Stimulated activated CD4-positive, alpha-beta T cell treated with anti-CD3 and anti-CD28 coated beads, Interleukin-15, amount 100 ng/mL, for 48 hours (primary cell): Measurements from ENCODE around the gene CSMD2.

Source experiments
- DNase-seq, 2 donors: peaks; one replicate each; pipeline ENCODE4 v3.0.0-alpha.2; 2020; ENCODE audit warnings: low read depth in 2 of 2

The CSMD2 gene

DNA sequence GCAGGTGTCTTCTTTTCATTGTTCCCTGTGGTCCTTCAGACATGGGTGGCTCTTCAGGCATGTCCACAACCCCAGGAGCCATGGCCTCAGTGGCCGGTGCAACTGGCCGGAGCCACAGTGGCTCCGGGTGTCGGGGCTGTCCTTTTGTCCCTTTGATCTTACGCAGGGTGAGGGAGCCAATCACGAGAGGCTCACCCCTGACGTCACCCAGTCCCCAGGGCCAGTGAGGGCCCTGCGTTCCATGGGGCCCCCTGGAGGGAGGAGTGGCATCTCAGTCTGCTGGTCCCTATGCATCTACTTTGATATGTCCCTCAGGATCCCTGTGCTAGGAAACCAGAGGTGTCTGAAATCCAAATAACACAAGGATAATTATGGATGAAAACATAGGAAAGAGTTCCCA is 663.3 kb downstream of the CSMD2 start:
- no peak for DNase-seq

GRCh38 chr1:33501309-33501708 is 663.7 kb downstream of the CSMD2 start:
- DNase-seq = no peak

DNA sequence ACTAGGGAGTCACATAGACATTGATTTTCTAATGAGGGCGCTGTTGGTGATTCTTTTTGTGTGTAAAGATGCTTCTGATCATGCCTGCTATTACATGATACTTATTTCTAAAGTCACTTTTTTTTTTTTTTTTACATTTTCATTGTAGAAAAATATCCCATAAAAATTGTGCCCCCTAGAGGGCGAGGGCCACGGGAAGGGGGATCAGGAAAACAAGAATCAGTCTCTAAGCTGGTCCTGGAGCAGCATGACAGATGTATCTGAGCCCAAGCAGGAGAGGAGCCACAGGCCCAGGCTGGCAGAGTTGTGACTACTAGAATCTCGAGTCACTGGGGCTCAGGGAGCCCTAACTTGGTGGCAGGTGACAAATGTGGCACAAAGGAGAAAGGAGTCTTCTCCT is 664.5 kb downstream of the CSMD2 start:
- no peak for DNase-seq

GRCh38 chr1:33497410-33497809 is 667.6 kb downstream of the CSMD2 start:
- no peak for DNase-seq

GRCh38 chr1:33494929-33495328 is 670.1 kb downstream of the CSMD2 start:
- DNase-seq = no peak

DNA sequence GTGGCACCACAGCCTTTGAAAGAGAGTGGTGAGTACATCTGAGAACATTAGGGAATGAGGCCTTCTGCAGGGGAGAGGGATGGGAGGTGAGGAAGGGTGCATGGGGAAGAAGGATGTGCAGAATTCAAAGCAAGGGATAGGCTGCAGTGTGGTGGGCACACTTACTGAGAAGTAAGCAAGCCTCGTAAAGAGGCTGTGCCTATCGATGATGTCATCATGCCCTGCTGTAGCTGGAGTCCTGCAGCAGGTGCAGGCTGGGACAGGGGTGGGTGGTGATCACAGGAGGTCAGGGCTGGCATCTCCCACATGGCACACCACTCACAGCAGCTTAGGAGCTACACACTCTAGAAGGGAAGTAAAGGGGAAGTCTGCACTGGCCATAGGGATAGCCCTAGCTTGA is 676.4 kb downstream of the CSMD2 start:
- no peak for DNase-seq

DNA sequence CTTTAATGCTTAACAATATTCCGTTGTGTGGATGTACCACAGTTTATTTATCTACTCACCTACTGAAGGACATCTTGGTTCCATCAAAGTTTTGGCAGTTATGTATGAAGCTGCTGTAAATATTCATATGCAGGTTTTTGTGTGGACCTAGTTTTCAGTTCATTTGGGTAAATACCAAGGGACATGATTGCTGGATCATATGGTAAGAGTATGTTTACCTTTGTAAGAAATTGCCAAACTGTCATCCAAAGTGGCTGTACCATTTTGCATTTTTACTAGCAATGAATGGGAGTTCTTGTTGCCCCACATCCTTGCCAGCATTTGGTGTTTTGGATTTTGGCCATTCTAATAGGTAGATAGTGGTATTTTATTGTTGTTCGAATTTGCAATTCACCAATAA is 682.6 kb downstream of the CSMD2 start:
- no peak for DNase-seq

DNA sequence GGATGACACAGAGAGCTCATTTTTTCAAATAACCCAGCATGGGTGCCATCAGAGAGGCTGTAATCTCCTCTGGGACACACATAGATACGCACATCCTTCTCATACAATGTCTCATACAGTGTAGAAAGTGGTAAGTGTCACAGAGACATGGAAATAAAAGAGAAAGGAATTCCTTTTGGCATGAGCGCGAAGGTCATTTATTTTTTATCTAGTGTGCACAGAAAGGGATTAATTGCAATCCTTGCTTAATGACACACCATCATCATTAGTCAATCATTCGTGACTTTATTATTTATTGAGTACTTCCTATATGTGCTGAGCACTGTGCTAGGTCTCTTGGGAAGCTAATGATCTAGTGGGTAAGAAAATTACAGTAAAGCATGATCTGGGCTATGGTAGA is 687.6 kb downstream of the CSMD2 start:
- DNase-seq = no peak

- DNase-seq = no peak
These were observed 691.1 kb downstream of the CSMD2 start for GRCh38 chr1:33473900-33474299.

GRCh38 chr1:33472269-33472980 is 692.6 kb downstream of the CSMD2 start, which contains the start of gene ZSCAN20:
Gene ZSCAN20, plus strand, starts transcription at chr1:33472645. Its CDS starts 6,644 bp downstream, at chr1:33479289.
- peak; percentile 85 to 86 for DNase-seq

DNA sequence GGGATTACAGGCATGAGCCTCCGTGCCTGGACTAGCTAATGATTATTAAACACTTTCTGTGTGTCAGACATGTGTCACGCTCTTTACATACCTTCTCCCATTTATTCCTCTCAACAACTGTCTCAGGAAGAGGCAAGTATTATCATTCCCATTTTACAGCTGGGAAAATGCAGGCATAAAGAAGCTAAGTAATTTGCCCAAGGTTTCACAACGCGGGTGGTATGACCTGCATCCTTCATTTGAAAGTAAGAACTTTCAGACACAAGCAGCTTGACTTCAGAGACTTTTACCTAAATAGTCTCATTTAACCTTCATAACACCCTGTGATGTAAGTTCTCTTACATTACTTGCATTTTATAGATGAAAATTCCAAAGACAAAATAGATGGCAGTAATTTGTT is 693.6 kb downstream of the CSMD2 start:
- no peak for DNase-seq

- DNase-seq = peak; percentile 24 to 43
These were observed 694.5 kb downstream of the CSMD2 start for GRCh38 chr1:33470495-33471012.

GRCh38 chr1:33469691-33470090 is 695.3 kb downstream of the CSMD2 start:
- DNase-seq = no peak

DNA sequence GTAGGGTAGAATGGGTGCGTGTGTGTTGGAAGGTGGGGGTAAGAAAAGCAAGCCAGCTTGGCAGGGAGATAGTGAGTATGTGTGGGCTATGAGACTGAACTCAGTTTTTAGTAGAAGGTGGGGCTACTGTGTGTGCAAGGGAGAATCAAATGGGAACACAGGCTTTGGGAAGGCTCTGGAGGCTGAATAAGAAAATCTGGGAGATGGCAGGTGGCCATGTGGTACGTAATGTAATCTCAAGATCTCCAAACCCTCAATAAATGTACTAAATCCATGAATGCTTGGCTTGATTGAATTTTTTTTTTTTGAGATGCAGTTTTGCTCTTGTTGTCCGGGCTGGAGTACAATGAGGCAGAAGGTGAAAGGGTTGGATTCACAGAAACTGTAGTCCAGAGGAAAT is 696.1 kb downstream of the CSMD2 start:
- no peak for DNase-seq

GRCh38 chr1:33468531-33468930 is 696.5 kb downstream of the CSMD2 start:
- no peak for DNase-seq

DNA sequence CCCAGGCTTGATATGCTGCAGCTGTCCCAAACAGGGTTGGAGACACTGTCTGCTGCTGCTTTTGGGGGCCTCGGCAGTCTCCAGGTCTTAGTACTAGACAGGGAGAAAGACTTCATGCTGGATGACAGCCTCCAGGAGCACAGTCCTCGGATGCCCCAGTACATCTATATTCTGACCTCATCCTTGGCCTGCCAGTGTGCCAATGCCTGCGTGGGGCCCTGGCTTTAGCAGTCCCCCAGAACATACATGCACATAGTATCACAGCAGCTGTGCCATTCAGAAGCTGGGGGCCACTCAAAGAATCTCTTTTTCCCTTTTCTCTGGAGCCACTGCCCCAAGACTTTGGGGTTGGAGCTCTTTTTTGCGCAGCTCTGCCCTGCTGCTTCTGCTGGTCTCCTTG is 697.0 kb downstream of the CSMD2 start:
- no peak for DNase-seq

DNA sequence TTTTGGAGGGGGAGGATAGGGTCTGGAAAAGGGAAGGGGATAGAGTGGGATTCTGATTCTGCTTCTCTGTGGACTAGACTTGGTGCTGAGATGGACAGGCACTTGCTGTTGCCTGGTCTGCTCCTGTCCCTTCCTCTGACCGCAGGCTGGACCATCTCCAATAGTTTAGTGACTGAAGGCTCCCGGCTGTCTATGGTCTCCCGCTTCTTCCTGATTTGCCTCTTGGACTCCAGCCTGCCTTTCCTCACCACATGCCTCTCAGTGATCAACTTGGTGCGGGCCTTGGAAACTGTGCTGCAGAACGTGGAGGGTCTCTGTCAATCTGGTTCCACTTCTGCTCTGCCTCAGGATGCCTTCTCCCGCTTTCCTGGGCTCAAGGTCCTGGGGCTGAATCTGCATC is 698.9 kb downstream of the CSMD2 start:
- no peak for DNase-seq

- no peak for DNase-seq
These were observed 699.7 kb downstream of the CSMD2 start for GRCh38 chr1:33465316-33465715.

DNA sequence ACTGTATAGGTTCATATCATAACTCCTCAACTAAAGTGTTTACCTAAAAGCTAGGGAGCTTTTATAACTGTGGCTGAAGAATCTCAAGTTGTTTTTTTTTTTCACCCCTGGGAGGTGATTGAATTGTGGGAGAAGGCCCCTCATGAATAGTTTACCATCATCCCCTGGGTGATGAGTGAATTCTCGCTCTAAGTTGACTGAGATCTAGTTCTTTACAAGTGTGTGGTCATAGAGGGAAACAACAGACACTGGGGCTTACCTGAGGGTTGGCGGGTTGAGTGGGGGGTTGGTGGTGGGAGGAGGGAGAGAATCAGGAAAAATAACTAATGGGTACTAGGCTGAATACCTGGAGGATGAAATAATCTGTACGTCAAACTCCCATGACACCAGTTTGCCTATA is 700.5 kb downstream of the CSMD2 start:
- no peak for DNase-seq
